K562 (cell line): ENCODE results near the gene TMEM204. TPM values are rescaled to one million over a fixed set of nuclear protein-coding genes. Genes with fewer than 3 reads are reported as not detected.

Experiments used
- BRF2 ChIP-seq: IDR thresholded peaks from 3 replicates; pipeline ENCODE4 v1.6.1; 2011; ENCODE audit warnings: borderline replicate concordance, mild to moderate bottlenecking; ENCODE audit not compliant: insufficient read length, insufficient read depth
- EWSR1 ChIP-seq: fragments of 450-650 bp; IDR thresholded peaks from 2 replicates; pipeline ENCODE4 v1.6.1; 2018; ENCODE audit warnings: borderline replicate concordance, mild to moderate bottlenecking, low read depth, moderate library complexity; ENCODE audit not compliant: partially characterized antibody
- EZH2 ChIP-seq: IDR thresholded peaks from 2 replicates; pipeline ENCODE4 v1.6.1; 2012; ENCODE audit warnings: low read depth, mild to moderate bottlenecking, inconsistent platforms, low read length, borderline replicate concordance
- GABPA ChIP-seq: fragments of 200-800 bp; sonication (Bioruptor generic); conservative IDR thresholded peaks from 2 replicates; pipeline ENCODE4 v1.6.1; 2016; ENCODE audit warnings: low read depth, missing genetic modification characterization, missing compliant biosample characterization
- HLTF ChIP-seq: fragments of 450-650 bp; IDR thresholded peaks from 2 replicates; pipeline ENCODE4 v1.6.1; 2016
- JUN ChIP-seq, 2 experiments: sonication (generic) in 1 of 2; formaldehyde crosslinking in 1 of 2; IDR thresholded peaks; 2 replicates each; pipeline versions ENCODE4 v1.6.1 to v1.8.0; 2012 to 2022; ENCODE audit warnings: borderline replicate concordance in 2 of 2, mild to moderate bottlenecking in 2 of 2, improper control_type of control experiment in 1 of 2, low read depth in 1 of 2, low read length in 1 of 2, missing genetic modification reagents in 1 of 2
- MYC ChIP-seq, 2 experiments: fragments of 250-450 bp in 1 of 2; sonication (Bioruptor Pico) in 1 of 2; IDR thresholded peaks; 2 replicates each; pipeline versions ENCODE4 v1.5.1 to v1.6.1; 2012 to 2021; ENCODE audit warnings: low read depth in 2 of 2, borderline replicate concordance in 1 of 2, improper control_type of control experiment in 1 of 2, low read length in 1 of 2, mild to moderate bottlenecking in 1 of 2, moderate library complexity in 1 of 2
- OTX1 ChIP-seq: fragments of 450-650 bp; formaldehyde crosslinking; IDR thresholded peaks from 2 replicates; pipeline ENCODE4 v1.4.0; 2022; ENCODE audit warnings: mild to moderate bottlenecking
- PKNOX1 ChIP-seq: fragments of 450-650 bp; IDR thresholded peaks from 2 replicates; pipeline ENCODE4 v1.6.1; 2016
- PTRF ChIP-seq: fragments of 450-650 bp; IDR thresholded peaks from 2 replicates; pipeline ENCODE4 v1.6.1; 2016; ENCODE audit warnings: mild to moderate bottlenecking, missing genetic modification characterization, missing compliant biosample characterization
- RB1 ChIP-seq: fragments of 450-650 bp; IDR thresholded peaks from 2 replicates; pipeline ENCODE4 v1.6.1; 2017; ENCODE audit warnings: low read depth, mild to moderate bottlenecking
- RBBP5 ChIP-seq: fragments of 200-600 bp; sonication (generic); IDR thresholded peaks from 2 replicates; pipeline ENCODE4 v1.6.1; 2012; ENCODE audit warnings: borderline replicate concordance, mild to moderate bottlenecking, low read length, control low read depth, inconsistent platforms; ENCODE audit not compliant: insufficient read depth, poor library complexity, severe bottlenecking
- SFPQ ChIP-seq: fragments of 200-400 bp; formaldehyde crosslinking; IDR thresholded peaks from 2 replicates; pipeline ENCODE4 v1.6.1; 2017; ENCODE audit warnings: mild to moderate bottlenecking, low read depth, low read length, moderate library complexity
- SMC3 ChIP-seq: conservative IDR thresholded peaks from 2 replicates; pipeline ENCODE4 v1.6.1; 2011; ENCODE audit warnings: low read depth, low read length, improper control_type of control experiment; ENCODE audit not compliant: insufficient read depth
- SRF ChIP-seq, 2 experiments: fragments of 250-450, 450-650 bp in 1 of 2; sonication (Bioruptor Pico) in 1 of 2; sonication (generic) in 1 of 2; formaldehyde crosslinking; IDR thresholded peaks; 2 replicates each; pipeline versions ENCODE4 v1.5.0 to v1.5.1; 2020 to 2022; ENCODE audit warnings: mild to moderate bottlenecking in 1 of 2, missing genetic modification reagents in 1 of 2
- UBTF ChIP-seq, 2 experiments: IDR thresholded peaks; 2 replicates each; pipeline ENCODE4 v1.6.1; 2012; ENCODE audit warnings: improper control_type of control experiment in 2 of 2, low read depth in 2 of 2, low read length in 2 of 2, borderline replicate concordance in 1 of 2
- ZBTB17 ChIP-seq: fragments of 450-650 bp; formaldehyde crosslinking; IDR thresholded peaks from 2 replicates; pipeline ENCODE4 v1.4.0; 2020; ENCODE audit warnings: mild to moderate bottlenecking
- ZFX ChIP-seq: sonication (generic); formaldehyde crosslinking; IDR thresholded peaks from 2 replicates; pipeline ENCODE4 v1.8.0; 2022; ENCODE audit warnings: mild to moderate bottlenecking, missing genetic modification reagents, moderate library complexity
- ZNF134 ChIP-seq: fragments of 250-450 bp; sonication (Bioruptor Pico); conservative IDR thresholded peaks from 2 replicates; pipeline ENCODE4 v1.4.0; 2020
- ZNF316 ChIP-seq: fragments of 450-650 bp; IDR thresholded peaks from 2 replicates; pipeline ENCODE4 v1.6.1; 2016
- ZNF444 ChIP-seq: fragments of 250-450 bp; sonication (Bioruptor Pico); IDR thresholded peaks from 2 replicates; pipeline ENCODE4 v1.4.0; 2020; ENCODE audit warnings: mild to moderate bottlenecking, moderate library complexity
- ZNF561 ChIP-seq: fragments of 450-650 bp; formaldehyde crosslinking; conservative IDR thresholded peaks from 2 replicates; pipeline ENCODE4 v1.4.0; 2020; ENCODE audit warnings: mild to moderate bottlenecking, moderate library complexity
- polyA plus RNA-seq, 8 experiments: library from polyadenylated mRNA; depleted of rRNA in 4 of 8; stranded (reverse) in 5 of 8; unstranded in 3 of 8; fragments of >200 nt; fragmentation: Nextera tagmentation in 2 of 8; fragmentation: Illumina TruSeq in 1 of 8; extraction: Ambion mirVana in 2 of 8; extraction: Trizol in 1 of 8; gene quantifications; 2 replicates each; pipeline versions ENCODE4 v1.2.1 to v1.2.3, GENCODE V29; 2011 to 2014; ENCODE audit warnings: inconsistent platforms in 1 of 8, missing spikeins in 1 of 8
- total RNA-seq, 7 experiments: library from RNA; depleted of rRNA in 6 of 7; stranded (reverse); fragments of >200 nt in 6 of 7; fragmentation: Illumina TruSeq in 2 of 7; extraction: Trizol in 2 of 7; gene quantifications; 2 replicates each; pipeline versions ENCODE4 v1.2.1 to v1.2.3, GENCODE V29; 2011 to 2021; ENCODE audit warnings: low replicate concordance in 1 of 7

The TMEM204 gene
- total and polyA plus RNA-seq, 9 of the 15 experiments (the other 6 are each of a cell fraction or from before 2014, with no cell fraction given), result 0.04 to 0.18 TPM; not detected in 7

GRCh38 chr16:1493746-1494094 lies 39.7 kb upstream of the TMEM204 start (continued):
- TF ChIP-seq RBBP5, result no peak
- no peak for TF ChIP-seq ZNF561
- no peak for TF ChIP-seq BRF2
- no peak for TF ChIP-seq HLTF
- no peak for TF ChIP-seq ZFX (CRISPR knock-in tag)
- TF ChIP-seq PTRF (tag), result no peak
- no peak for TF ChIP-seq PKNOX1
- TF ChIP-seq UBTF (IDR thresholded peaks at IDR 0.05; ENCODE audit: borderline replicate concordance in 1 of 2, low read depth in 2 of 2, low read length in 2 of 2), result no peak
- 0 out of 2 replicates have a peak, but pooled peaks have one; percentile 3 for TF ChIP-seq MYC (IDR thresholded peaks at IDR 0.05; ENCODE audit: low read depth, low read length)
- TF ChIP-seq MYC (CRISPR knock-in tag; IDR thresholded peaks at IDR 0.05; ENCODE audit: borderline replicate concordance, low read depth), result no peak
- no peak for TF ChIP-seq ZNF316
- TF ChIP-seq SRF (CRISPR knock-in tag; IDR thresholded peaks at IDR 0.05), result no peak
- 0 out of 2 replicates have a peak, but pooled peaks have one; percentile 4 for TF ChIP-seq RB1
- TF ChIP-seq OTX1, result no peak
- TF ChIP-seq ZNF444 (CRISPR knock-in tag), result no peak
- TF ChIP-seq GABPA (tag), result no peak
- no peak for TF ChIP-seq ZBTB17 (CRISPR knock-in tag)
- no peak for TF ChIP-seq SMC3
- TF ChIP-seq JUN (IDR thresholded peaks at IDR 0.05; ENCODE audit: borderline replicate concordance, low read depth, low read length), result no peak
- no peak for TF ChIP-seq JUN (CRISPR knock-in tag; IDR thresholded peaks at IDR 0.05; ENCODE audit: borderline replicate concordance)
- TF ChIP-seq ZNF134 (CRISPR knock-in tag), result no peak
- no peak for TF ChIP-seq EWSR1
- TF ChIP-seq SFPQ, result no peak
- no peak for TF ChIP-seq EZH2
